WERI-Rb-1 (cell line): ENCODE measurements around the gene SETD5.

ENCODE experiments used
- DNase-seq: peaks from one replicate; pipeline ENCODE4 v3.0.0-alpha.2; 2020
- H3K27ac ChIP-seq: fragments of 250-450 bp; sonication (Bioruptor Pico); 2 replicates; pipeline ENCODE4 v1.5.1; 2020; ENCODE audit warnings: mild to moderate bottlenecking, moderate library complexity
- H3K27me3 ChIP-seq: fragments of 250-450 bp; sonication (Bioruptor Pico); 2 replicates; pipeline ENCODE4 v1.5.1; 2021; ENCODE audit warnings: mild to moderate bottlenecking, low read depth, moderate library complexity; ENCODE audit not compliant: insufficient read depth, severe bottlenecking
- H3K36me3 ChIP-seq: fragments of 250-450 bp; sonication (Bioruptor Pico); 2 replicates; pipeline ENCODE4 v1.5.1; 2020; ENCODE audit warnings: mild to moderate bottlenecking, moderate library complexity
- H3K4me3 ChIP-seq: 2 replicates; pipeline ENCODE4 v1.5.1; 2011; ENCODE audit warnings: low read depth, mild to moderate bottlenecking, control low read depth, low read length
- H3K9me3 ChIP-seq: fragments of 250-450 bp; sonication (Bioruptor Pico); 2 replicates; pipeline ENCODE4 v1.5.1; 2021; ENCODE audit warnings: mild to moderate bottlenecking, moderate library complexity; ENCODE audit not compliant: severe bottlenecking
- TF ChIP-seq, protein P1 (sequence below): IDR thresholded peaks from 2 replicates; pipeline ENCODE4 v1.5.1; 2011; ENCODE audit warnings: low read depth, mild to moderate bottlenecking, control low read depth, inconsistent platforms, low read length

SETD5 gene

DNA sequence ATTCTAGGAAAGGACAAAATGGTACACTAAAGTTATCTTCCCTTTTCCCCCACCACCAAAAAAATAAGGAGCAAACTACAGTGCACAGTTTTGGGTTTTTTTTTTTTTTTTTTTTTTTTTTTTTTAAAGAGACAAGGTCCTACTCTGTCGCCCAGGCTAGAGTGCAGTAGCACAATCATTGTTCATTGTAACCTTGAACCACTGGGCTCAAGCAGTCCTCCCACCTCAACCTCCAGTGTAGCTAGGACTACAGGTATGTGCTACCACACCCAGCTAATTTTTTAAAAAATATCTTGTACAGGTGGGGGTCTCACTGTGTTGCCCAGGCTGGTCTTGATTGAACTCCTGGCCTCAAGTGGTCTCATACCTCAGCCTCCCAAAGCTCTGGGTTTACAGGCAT, 14.9 kb downstream of the SETD5 start:
- H3K27ac ChIP-seq: no peak overlapping the region
- H3K4me3 ChIP-seq: no peak overlapping the region
- H3K9me3 ChIP-seq: no peaks in the 10 kb centered on the region
- peaks cover 31% of the 10 kb centered on the region for H3K36me3 ChIP-seq
- no peak for DNase-seq
- no peaks in the 10 kb centered on the region for H3K27me3 ChIP-seq
- TF ChIP-seq, protein P1, sequence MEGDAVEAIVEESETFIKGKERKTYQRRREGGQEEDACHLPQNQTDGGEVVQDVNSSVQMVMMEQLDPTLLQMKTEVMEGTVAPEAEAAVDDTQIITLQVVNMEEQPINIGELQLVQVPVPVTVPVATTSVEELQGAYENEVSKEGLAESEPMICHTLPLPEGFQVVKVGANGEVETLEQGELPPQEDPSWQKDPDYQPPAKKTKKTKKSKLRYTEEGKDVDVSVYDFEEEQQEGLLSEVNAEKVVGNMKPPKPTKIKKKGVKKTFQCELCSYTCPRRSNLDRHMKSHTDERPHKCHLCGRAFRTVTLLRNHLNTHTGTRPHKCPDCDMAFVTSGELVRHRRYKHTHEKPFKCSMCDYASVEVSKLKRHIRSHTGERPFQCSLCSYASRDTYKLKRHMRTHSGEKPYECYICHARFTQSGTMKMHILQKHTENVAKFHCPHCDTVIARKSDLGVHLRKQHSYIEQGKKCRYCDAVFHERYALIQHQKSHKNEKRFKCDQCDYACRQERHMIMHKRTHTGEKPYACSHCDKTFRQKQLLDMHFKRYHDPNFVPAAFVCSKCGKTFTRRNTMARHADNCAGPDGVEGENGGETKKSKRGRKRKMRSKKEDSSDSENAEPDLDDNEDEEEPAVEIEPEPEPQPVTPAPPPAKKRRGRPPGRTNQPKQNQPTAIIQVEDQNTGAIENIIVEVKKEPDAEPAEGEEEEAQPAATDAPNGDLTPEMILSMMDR: no peak

DNA sequence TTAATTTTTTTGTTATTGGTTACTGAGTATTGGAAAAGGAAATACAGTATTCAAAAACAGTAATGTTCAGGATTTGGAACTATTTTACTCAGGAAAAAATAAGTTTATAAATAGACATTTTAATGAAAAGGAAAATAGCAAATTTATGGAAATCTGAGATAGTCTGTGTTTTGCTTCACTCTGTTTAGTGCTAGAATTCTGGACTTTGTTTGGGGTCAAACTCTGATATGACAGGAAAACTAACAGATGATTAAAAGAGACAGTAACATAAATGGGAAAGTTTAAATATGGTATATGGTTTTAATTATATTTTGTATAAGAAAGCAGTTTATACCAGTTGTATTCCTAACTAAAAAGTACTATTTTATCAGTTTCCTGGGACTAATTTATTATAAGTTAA, 17.4 kb downstream of the SETD5 start:
- H3K9me3 ChIP-seq: no peaks in the 10 kb centered on the region
- DNase-seq: no peak
- no peak overlapping the region for H3K4me3 ChIP-seq
- H3K27me3 ChIP-seq: no peaks in the 10 kb centered on the region
- H3K36me3 ChIP-seq: peaks cover 23% of the 10 kb centered on the region
- H3K27ac ChIP-seq: no peak overlapping the region
- TF ChIP-seq, protein P1: no peak

DNA sequence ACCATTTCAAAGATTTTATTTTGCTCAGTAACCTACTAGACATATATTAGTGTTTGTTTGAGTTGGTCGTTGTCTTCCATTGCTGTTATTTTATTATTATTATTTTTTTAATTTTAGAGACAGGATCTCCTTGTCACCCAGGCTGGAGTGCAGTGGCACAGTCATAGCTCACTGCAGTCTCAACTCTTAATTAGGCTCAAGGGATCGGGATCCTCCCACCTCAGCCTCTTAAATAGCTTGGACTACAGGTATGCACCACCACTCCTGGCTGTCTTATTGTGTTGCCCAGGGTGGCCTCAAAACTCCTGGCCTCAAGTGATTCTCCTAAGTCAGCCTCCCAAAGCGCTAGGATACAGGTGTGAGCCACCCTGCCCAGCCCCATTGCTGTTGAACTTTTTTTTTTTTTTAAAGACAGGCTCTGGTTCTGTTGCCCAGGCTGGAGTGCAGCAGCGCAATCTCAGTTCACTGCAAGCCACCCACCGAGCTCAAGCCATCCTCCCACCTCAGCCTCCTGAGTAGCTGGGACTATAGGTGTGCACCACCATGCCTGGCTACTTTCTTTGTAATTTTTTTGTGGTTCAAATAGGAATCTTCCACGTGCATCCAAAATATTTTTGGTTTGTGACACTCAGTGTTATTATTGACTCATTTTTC, 18.2 kb downstream of the SETD5 start:
- DNase-seq: no peak
- Histone ChIP-seq H3K36me3 (peaks cover 17% of the 10 kb centered on the region), H3K27me3 (no peaks in the 10 kb centered on the region), H3K27ac (no peak overlapping the region), H3K4me3 (no peak overlapping the region), H3K9me3 (no peaks in the 10 kb centered on the region)
- TF ChIP-seq, protein P1: no peak

DNA sequence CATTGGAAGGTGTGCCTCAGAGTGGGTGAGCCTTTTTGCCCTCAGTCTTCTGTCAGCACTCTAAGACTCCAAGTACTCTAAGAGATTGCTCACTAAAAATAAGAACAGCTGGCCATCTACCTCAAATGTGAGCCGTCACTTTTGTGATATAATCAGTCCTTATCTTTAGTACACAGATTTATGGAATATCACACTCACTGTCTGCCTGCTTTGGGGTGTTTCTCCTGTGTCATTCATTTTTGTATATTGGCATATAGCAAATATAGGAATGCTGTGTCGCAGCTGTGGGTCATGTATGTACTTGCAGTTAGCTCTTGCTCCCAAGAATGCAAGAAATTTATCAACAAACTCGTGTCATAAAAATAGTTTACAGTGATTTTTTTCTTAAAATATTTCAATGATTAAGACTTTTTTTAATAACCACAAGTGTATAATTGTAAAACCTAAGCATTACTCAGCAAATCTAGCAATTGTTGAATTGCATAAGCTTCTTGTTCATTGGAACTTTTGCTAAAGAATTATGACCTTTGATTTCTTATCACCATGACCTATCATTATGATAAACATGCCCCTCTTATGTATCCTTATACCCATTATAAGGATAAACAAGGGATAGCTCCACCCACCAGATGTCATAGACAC, 18.8 kb downstream of the SETD5 start:
- Histone ChIP-seq H3K4me3 (no peak overlapping the region), H3K9me3 (no peaks in the 10 kb centered on the region), H3K27ac (no peak overlapping the region), H3K27me3 (no peaks in the 10 kb centered on the region), H3K36me3 (peaks cover 17% of the 10 kb centered on the region)
- no peak for DNase-seq
- TF ChIP-seq, protein P1: no peak

DNA sequence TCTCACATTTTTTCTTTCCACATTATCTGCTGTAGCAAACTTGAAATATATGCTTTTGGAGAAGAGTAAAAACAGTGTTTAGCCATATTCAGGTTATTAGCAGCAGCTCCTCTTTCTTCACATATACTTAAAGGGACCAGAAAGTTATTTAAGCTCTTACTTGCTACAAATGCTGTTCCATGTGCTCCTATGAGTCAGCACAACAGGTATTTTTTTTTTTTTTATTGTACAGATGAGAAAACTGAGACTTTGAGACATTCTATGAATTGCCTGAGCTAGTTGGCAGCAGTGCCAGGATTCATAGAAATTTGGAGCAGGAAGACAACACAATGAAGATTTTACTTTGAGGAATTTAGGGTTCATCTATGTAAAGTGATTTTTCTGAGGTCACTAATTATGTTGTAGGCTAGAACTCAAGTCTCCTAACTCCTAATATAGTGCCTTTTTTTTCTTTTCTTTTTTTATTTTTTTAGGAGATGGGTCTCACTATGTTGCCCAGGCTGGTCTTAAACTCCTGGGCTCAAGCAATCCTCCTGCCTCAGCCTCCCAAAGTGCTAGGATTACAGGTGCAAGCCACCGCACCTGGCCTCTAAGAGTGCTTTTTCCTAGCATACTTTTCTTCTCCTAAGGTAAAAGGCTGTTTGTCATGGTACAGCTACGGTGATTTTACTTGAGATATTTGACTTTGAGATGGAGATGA, 23.6 kb downstream of the SETD5 start:
- H3K9me3 ChIP-seq: no peaks in the 10 kb centered on the region
- DNase-seq: no peak
- no peaks in the 10 kb centered on the region for H3K27me3 ChIP-seq
- no peak overlapping the region for H3K27ac ChIP-seq
- TF ChIP-seq, protein P1: no peak
- peaks cover 34% of the 10 kb centered on the region for H3K36me3 ChIP-seq
- no peak overlapping the region for H3K4me3 ChIP-seq
